ENCODE measurements around the gene CCDC63. TPM values are rescaled to one million over a fixed set of nuclear protein-coding genes. Genes with fewer than 3 reads are reported as not detected.

Gene CCDC63
- total RNA-seq, 1 experiment from 2014 or later = not detected

DNA sequence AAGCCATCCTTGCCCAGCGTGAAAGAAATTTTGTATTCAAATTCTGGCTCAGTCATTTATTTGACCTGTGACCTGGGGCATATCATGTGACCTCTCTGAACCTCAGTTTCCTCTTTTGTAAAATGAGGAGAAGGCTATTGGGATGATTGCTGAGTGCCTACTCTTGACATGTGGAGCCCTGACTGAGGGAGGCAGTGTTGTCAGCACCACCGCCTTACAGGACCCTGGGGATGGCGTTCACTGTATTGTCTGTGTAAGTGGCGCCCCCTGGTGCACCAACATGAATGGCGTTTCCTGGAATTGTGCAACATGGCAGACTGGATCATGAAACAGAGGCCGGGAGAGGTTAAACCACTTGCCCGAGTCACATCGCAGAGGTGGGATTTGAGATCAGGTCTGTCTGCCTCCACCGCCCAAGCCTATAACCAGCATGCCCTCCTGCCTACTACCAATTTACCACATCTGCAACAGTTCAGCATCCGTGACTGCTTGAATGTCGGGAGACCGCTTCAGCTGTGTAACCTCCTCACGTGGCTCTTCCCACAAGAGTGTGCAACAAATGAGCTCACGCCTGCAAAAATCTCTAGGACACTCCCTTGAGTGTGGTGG, 20.1 kb upstream of the CCDC63 start:
- in situ Hi-C loops (cut with HindIII; ENCODE audit: low pct_unique_long_range_greater_than_20kb, low sequenced_read_pairs) = no loop called here
- H3K36me3 ChIP-seq (ENCODE audit: control insufficient read depth, insufficient read depth, low read length) = no peaks in the 10 kb centered on the region

DNA sequence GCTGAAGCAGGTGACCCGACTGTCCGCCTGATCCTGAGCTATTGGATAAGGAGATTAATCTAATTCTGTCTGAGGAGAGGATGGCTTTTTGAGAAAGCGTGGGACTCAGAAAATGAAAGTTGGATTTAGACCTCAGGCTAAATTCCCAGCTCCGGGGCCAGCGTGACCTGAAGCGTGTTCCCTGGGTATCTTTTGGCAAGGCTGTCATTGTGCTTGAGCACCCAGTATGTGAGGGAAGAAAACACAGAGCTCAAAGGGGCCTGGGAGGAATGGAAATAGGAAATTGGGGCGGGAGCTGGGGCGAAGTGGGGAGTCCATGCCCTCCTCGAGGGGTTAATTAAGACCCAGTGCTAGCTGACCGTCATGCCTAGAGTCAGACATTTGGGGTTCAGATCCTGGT, 17.5 kb upstream of the CCDC63 start:
- no peaks in the 10 kb centered on the region for H3K36me3 ChIP-seq (ENCODE audit: control insufficient read depth, insufficient read depth, low read length)
- no peak for ATAC-seq
- no peaks in the 10 kb centered on the region for H3K27me3 ChIP-seq (ENCODE audit: control insufficient read depth, insufficient read depth, low read length)
- ChIA-PET POLR2A (interaction anchor here (0.7 kb wide), 1 partner anchor 61 kb away, joined by 4 read pairs; no protein-coding TSS in a partner anchor), CTCF (interaction anchor here (0.6 to 1.7 kb wide), 3 partner anchors 13 to 124 kb away, joined by 3 to 6 read pairs (median 5); no protein-coding TSS in a partner anchor)
- intact Hi-C loops (cut with micrococcal nuclease; ENCODE audit: unreplicated experiment) (loop anchor here (5.0 kb wide), 1 partner anchor 87 kb away; the partner anchor contains the start of gene PPP1CC), in situ Hi-C loops (cut with HindIII; ENCODE audit: low pct_unique_long_range_greater_than_20kb, low sequenced_read_pairs) (no loop called here)
- H3K27ac ChIP-seq (ENCODE audit: low read length) = no peak overlapping the region
- H3K4me3 ChIP-seq (ENCODE audit: low read depth in 2 of 2, low read length in 2 of 2) = no peak overlapping the region
- H3K4me1 ChIP-seq (ENCODE audit: control insufficient read depth, insufficient read depth, low read length) = no peaks in the 10 kb centered on the region; the same call in 1 of the 2 replicates
- no peaks in the 10 kb centered on the region for H3K9me3 ChIP-seq (ENCODE audit: control insufficient read depth, insufficient read depth, low read depth, low read length)
- no TSS peak for BruUV-seq (replicated peaks)
- DNase-seq (ENCODE audit: low read depth, low spot score) = no peak
- TF ChIP-seq POLR2AphosphoS5 (IDR thresholded peaks at IDR 0.05; ENCODE audit: low read depth, low read length) = no peak
- TF ChIP-seq, protein P1, sequence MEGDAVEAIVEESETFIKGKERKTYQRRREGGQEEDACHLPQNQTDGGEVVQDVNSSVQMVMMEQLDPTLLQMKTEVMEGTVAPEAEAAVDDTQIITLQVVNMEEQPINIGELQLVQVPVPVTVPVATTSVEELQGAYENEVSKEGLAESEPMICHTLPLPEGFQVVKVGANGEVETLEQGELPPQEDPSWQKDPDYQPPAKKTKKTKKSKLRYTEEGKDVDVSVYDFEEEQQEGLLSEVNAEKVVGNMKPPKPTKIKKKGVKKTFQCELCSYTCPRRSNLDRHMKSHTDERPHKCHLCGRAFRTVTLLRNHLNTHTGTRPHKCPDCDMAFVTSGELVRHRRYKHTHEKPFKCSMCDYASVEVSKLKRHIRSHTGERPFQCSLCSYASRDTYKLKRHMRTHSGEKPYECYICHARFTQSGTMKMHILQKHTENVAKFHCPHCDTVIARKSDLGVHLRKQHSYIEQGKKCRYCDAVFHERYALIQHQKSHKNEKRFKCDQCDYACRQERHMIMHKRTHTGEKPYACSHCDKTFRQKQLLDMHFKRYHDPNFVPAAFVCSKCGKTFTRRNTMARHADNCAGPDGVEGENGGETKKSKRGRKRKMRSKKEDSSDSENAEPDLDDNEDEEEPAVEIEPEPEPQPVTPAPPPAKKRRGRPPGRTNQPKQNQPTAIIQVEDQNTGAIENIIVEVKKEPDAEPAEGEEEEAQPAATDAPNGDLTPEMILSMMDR (IDR thresholded peaks at IDR 0.05) = no peak
- TF ChIP-seq SIN3A (IDR thresholded peaks at IDR 0.05; ENCODE audit: borderline replicate concordance, insufficient read depth, low read depth, low read length) = no peak
- TF ChIP-seq, protein P2, sequence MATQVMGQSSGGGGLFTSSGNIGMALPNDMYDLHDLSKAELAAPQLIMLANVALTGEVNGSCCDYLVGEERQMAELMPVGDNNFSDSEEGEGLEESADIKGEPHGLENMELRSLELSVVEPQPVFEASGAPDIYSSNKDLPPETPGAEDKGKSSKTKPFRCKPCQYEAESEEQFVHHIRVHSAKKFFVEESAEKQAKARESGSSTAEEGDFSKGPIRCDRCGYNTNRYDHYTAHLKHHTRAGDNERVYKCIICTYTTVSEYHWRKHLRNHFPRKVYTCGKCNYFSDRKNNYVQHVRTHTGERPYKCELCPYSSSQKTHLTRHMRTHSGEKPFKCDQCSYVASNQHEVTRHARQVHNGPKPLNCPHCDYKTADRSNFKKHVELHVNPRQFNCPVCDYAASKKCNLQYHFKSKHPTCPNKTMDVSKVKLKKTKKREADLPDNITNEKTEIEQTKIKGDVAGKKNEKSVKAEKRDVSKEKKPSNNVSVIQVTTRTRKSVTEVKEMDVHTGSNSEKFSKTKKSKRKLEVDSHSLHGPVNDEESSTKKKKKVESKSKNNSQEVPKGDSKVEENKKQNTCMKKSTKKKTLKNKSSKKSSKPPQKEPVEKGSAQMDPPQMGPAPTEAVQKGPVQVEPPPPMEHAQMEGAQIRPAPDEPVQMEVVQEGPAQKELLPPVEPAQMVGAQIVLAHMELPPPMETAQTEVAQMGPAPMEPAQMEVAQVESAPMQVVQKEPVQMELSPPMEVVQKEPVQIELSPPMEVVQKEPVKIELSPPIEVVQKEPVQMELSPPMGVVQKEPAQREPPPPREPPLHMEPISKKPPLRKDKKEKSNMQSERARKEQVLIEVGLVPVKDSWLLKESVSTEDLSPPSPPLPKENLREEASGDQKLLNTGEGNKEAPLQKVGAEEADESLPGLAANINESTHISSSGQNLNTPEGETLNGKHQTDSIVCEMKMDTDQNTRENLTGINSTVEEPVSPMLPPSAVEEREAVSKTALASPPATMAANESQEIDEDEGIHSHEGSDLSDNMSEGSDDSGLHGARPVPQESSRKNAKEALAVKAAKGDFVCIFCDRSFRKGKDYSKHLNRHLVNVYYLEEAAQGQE (IDR thresholded peaks at IDR 0.05; ENCODE audit: insufficient read depth in 1 of 2, low read depth in 2 of 2, low read length in 1 of 2) = no peak
- TF ChIP-seq TCF7L2 (IDR thresholded peaks at IDR 0.05; ENCODE audit: low read depth, low read length) = no peak

More for the DNA sequence above, 20.1 kb upstream of the CCDC63 start:
- DNase-seq (ENCODE audit: low read depth, low spot score) = peak; percentile 64
- H3K27me3 ChIP-seq (ENCODE audit: control insufficient read depth, insufficient read depth, low read length) = no peaks in the 10 kb centered on the region
- ChIA-PET POLR2A (no interaction called here), CTCF (interaction anchor here (0.6 to 1.7 kb wide), 4 partner anchors 11 to 122 kb away, joined by 3 to 14 read pairs (median 4); no protein-coding TSS in a partner anchor)
- no peaks in the 10 kb centered on the region; the same call in 1 of the 2 replicates for H3K4me1 ChIP-seq (ENCODE audit: control insufficient read depth, insufficient read depth, low read length)
- no peaks in the 10 kb centered on the region for H3K9me3 ChIP-seq (ENCODE audit: control insufficient read depth, insufficient read depth, low read depth, low read length)
- BruUV-seq (replicated peaks) = no TSS peak
- ATAC-seq = peak; percentile 98
- peak overlapping the region; percentile 15 to 45; a peak in 3 of 4 replicates for H3K4me3 ChIP-seq (ENCODE audit: low read depth in 2 of 2, low read length in 2 of 2)
- intact Hi-C loops (cut with micrococcal nuclease; ENCODE audit: unreplicated experiment) = loop anchor here (2.0 to 5.0 kb wide), 2 partner anchors 84 to 122 kb away; partner anchors contain the start of gene PPP1CC
- TF ChIP-seq, protein P2 (IDR thresholded peaks at IDR 0.05; ENCODE audit: insufficient read depth in 1 of 2, low read depth in 2 of 2, low read length in 1 of 2) = no peak
- TF ChIP-seq, protein P1 (IDR thresholded peaks at IDR 0.05) = peak; percentile 95
- H3K27ac ChIP-seq (ENCODE audit: low read length) = no peak overlapping the region; the same call in 1 of the 2 replicates

All from Panc1 (cell line).